HEK293T (cell line): ENCODE results near the gene DYNLT2B.

Experiments
- CTCF ChIA-PET: fragments of 350-600 bp; formaldehyde crosslinking; extraction: SDS; loops from one replicate; lab custom pipeline; 2021; ENCODE audit warnings: antibody characterized with exemption, inconsistent platforms; lab: Yijun Ruan, JAX
- POLR2A ChIA-PET: fragments of 350-600 bp; formaldehyde crosslinking; extraction: SDS; loops from one replicate; lab custom pipeline; 2020; ENCODE audit warnings: antibody characterized with exemption, inconsistent platforms; lab: Yijun Ruan, JAX
- DNase-seq: peaks from one replicate; pipeline ENCODE4 v3.0.0; 2012; ENCODE audit warnings: mixed read lengths; ENCODE audit errors: extremely low spot score
- ARNT ChIP-seq: fragments of 450-650 bp; IDR thresholded peaks from 2 replicates; pipeline ENCODE4 v1.6.1; 2017; ENCODE audit warnings: mild to moderate bottlenecking
- BHLHE40 ChIP-seq: fragments of 450-650 bp; IDR thresholded peaks from 2 replicates; pipeline ENCODE4 v1.6.1; 2016; ENCODE audit warnings: mild to moderate bottlenecking, moderate library complexity, borderline replicate concordance
- CTBP1 ChIP-seq: fragments of 450-650 bp; IDR thresholded peaks from 2 replicates; pipeline ENCODE4 v1.6.1; 2016; ENCODE audit warnings: borderline replicate concordance
- ELF4 ChIP-seq: fragments of 450-650 bp; IDR thresholded peaks from 2 replicates; pipeline ENCODE4 v1.6.1; 2017; ENCODE audit warnings: antibody characterized with exemption
- FOXA1 ChIP-seq: fragments of 450-650 bp; IDR thresholded peaks from 2 replicates; pipeline ENCODE4 v1.6.1; 2016; ENCODE audit warnings: mild to moderate bottlenecking
- FOXK2 ChIP-seq: fragments of 450-650 bp; IDR thresholded peaks from 2 replicates; pipeline ENCODE4 v1.6.1; 2016; ENCODE audit warnings: mild to moderate bottlenecking
- FOXM1 ChIP-seq: fragments of 450-650 bp; IDR thresholded peaks from 2 replicates; pipeline ENCODE4 v1.6.1; 2017; ENCODE audit warnings: mild to moderate bottlenecking, borderline replicate concordance
- HDGF ChIP-seq: fragments of 450-650 bp; IDR thresholded peaks from 2 replicates; pipeline ENCODE4 v1.6.1; 2017; ENCODE audit warnings: antibody characterized with exemption, borderline replicate concordance
- L3MBTL2 ChIP-seq: fragments of 450-650 bp; conservative IDR thresholded peaks from 2 replicates; pipeline ENCODE4 v1.6.1; 2016; ENCODE audit warnings: mild to moderate bottlenecking
- LEF1 ChIP-seq: fragments of 450-650 bp; IDR thresholded peaks from 2 replicates; pipeline ENCODE4 v1.6.1; 2017; ENCODE audit warnings: mild to moderate bottlenecking, borderline replicate concordance
- NFRKB ChIP-seq: fragments of 450-650 bp; IDR thresholded peaks from 2 replicates; pipeline ENCODE4 v1.6.1; 2016; ENCODE audit warnings: mild to moderate bottlenecking, moderate library complexity
- SP1 ChIP-seq: fragments of 450-650 bp; IDR thresholded peaks from 2 replicates; pipeline ENCODE4 v1.6.1; 2017
- SUZ12 ChIP-seq: fragments of 450-650 bp; IDR thresholded peaks from 2 replicates; pipeline ENCODE4 v1.6.1; 2016; ENCODE audit warnings: mild to moderate bottlenecking
- TARDBP ChIP-seq: fragments of 450-650 bp; IDR thresholded peaks from 2 replicates; pipeline ENCODE4 v1.6.1; 2016
- ZNF384 ChIP-seq: fragments of 450-650 bp; IDR thresholded peaks from 2 replicates; pipeline ENCODE4 v1.6.1; 2016
- TF ChIP-seq, protein P1 (sequence below): fragments of 450-650 bp; IDR thresholded peaks from 2 replicates; pipeline ENCODE4 v1.6.1; 2016

DYNLT2B gene

DNA sequence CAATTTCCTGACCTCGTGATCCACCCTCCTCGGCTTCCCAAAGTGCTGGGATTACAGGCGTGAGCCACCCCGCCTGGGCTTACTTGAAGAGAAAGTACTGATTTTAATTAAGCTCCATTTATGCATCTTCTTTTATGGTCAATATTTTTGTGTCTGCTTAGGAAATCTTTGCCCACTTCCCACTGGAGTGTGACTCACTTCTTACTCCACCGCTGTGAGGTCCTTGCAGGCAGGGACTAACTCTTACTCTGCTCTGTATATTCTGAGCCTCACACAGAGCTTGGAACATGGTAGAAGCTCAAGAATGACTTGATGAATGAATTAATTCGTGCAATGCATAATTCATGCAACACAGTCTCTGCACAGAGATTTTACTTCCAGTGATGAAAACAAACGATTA is 23.1 kb upstream of the DYNLT2B start:
- CTCF ChIA-PET: no interaction called here

DNA sequence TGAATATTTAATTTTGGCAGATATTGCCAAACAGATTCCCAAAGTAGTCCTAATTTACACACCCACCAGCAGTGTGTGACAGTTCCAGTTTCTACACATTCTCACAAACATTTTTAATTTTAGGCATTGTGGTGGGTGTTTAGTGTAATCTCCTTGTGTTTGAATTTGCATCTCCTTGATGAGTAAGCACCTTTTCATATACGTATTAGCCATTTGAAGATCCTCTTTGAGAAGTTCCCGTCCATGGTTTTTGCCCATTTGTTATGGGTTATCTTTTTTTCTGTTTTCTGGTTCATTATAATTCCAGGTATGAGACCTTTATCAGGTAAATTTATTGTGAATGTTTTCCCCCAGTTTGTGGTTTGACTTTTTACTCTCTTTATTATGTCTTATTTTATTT is 22.4 kb upstream of the DYNLT2B start:
- no peak for TF ChIP-seq ARNT
- no peak for TF ChIP-seq TARDBP
- TF ChIP-seq, protein P1, sequence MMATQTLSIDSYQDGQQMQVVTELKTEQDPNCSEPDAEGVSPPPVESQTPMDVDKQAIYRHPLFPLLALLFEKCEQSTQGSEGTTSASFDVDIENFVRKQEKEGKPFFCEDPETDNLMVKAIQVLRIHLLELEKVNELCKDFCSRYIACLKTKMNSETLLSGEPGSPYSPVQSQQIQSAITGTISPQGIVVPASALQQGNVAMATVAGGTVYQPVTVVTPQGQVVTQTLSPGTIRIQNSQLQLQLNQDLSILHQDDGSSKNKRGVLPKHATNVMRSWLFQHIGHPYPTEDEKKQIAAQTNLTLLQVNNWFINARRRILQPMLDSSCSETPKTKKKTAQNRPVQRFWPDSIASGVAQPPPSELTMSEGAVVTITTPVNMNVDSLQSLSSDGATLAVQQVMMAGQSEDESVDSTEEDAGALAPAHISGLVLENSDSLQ: no peak
- CTCF ChIA-PET: no interaction called here
- POLR2A ChIA-PET: no interaction called here
- no peak for DNase-seq

More for the DNA sequence above, 23.1 kb upstream of the DYNLT2B start:
- POLR2A ChIA-PET: no interaction called here
- TF ChIP-seq CTBP1 (no peak), LEF1 (no peak), FOXM1 (no peak), SUZ12 (no peak), ZNF384 (no peak), ARNT (no peak), BHLHE40 (no peak), ELF4 (no peak), SP1 (no peak), FOXA1 (no peak), L3MBTL2 (no peak), TARDBP (no peak), HDGF (no peak), NFRKB (no peak)
- TF ChIP-seq, protein P1: no peak
- DNase-seq: no peak

DNA sequence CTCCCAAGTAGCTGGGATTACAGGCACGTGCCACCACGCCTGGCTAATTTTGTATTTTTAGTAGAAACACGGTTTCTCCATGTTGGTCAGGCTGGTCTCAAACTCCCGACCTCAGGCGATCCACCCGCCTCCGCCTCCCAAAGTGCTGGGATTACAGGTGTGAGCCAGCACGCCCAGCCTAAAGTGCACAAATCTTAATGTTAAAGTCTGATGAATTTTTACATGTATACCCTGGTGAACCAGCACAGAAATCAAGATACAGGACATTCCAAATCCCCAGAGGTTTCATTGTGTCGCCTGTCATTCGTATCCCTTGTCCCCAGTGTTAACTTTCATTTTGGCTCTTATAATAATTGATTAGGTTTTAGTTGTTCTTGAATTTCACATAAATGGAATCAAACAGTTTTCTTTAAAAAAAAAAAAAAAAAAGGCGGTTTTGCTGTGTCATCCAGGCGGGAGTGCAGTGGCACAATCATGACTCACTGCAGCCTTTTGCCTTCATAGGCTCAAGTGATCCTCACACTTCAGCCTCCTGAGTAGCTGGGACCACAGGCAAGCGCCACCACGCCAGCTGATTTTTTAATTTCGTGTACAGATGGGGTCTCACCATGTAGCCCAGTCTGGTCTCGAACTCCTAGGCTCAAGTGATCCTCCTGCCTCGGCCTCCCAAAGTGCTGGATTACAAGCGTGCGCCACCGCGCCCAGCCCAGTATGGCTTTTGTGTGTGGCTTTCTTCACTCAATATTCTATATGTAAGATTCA is 21.6 kb upstream of the DYNLT2B start:
- TF ChIP-seq CTBP1 (no peak), BHLHE40 (no peak), NFRKB (no peak), FOXM1 (no peak), SUZ12 (no peak), FOXK2 (no peak), L3MBTL2 (no peak), ELF4 (no peak), ARNT (no peak), SP1 (no peak), ZNF384 (no peak), LEF1 (no peak), HDGF (no peak)
- TF ChIP-seq, protein P1: no peak
- ChIA-PET POLR2A (no interaction called here), CTCF (no interaction called here)
- DNase-seq: no peak

DNA sequence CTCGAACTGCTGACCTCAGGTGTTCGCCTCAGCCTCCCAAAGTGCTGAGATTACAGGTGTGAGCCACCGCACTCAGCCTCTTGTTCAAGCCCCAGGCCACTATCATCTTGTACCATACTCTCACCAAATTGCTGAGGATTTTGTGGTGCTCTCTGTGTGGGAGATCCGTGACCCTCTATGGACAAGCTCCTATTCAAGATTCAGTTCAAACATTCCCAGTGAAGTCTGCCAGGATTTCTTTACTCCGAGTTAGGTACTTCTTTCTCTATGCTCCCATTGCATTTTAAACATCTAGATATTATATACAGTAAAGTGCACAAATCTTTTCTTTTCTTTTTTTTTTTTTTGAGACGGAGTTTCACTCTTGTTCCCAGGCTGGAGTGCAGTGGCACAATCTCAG is 21.0 kb upstream of the DYNLT2B start:
- POLR2A ChIA-PET: no interaction called here
- TF ChIP-seq FOXM1 (no peak), FOXK2 (no peak), FOXA1 (no peak), ZNF384 (no peak), TARDBP (no peak), ELF4 (no peak), SUZ12 (no peak), ARNT (no peak), LEF1 (no peak)
- TF ChIP-seq, protein P1: no peak
- no peak for DNase-seq
- CTCF ChIA-PET: no interaction called here

DNA sequence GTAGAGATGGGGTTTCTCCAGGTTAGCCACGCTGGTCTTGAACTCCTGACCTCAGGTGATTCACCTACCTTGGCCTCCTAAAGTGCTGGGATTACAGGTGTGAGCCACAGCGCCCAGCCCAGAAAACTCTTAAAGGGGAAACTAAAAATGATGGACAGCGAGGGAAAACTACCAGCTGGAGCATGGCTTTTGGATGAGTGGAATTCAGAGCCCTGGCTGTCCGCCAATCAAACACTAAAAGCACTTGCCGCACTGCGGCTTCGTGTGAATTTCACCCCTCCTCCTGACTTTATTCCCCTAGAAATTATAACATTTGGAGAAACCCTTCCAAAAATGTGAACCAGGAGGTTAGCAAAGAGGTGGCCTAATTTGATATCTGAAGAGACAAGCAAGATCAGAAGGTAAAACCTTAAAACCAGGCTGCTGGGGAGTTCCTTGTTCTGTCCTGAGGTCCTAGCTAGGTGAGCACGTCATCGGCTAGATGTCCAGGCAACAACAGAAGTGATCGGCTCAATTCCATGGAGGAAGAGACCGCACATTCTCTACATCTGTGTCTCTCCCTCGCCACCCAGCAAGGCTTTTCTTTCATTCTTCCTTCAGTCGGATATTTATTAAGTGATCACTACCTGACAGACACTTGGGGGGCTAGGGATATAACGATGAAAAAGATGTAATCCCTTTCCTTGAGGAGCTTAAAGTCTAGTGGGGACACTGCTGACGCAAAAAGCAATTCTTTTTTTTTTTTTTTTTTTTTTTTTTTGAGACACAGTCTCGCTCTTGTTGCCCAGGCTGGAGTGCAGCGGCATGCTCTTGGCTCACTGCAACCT is 18.5 kb upstream of the DYNLT2B start:
- ChIA-PET POLR2A (no interaction called here), CTCF (no interaction called here)
- DNase-seq: no peak
- TF ChIP-seq FOXA1 (no peak), ARNT (no peak), SP1 (no peak), BHLHE40 (no peak), ZNF384 (no peak), NFRKB (no peak), FOXK2 (no peak), ELF4 (no peak), HDGF (no peak), CTBP1 (no peak)
- TF ChIP-seq, protein P1: no peak
